GM12878 (cell line): ENCODE measurements around the gene KLHL9. TPM values are rescaled to one million over a fixed set of nuclear protein-coding genes. Genes with fewer than 3 reads are reported as not detected.

Experiments used
- ATAC-seq: fragments of 200-7000 bp; cut with Tn5 transposase; 3 replicates; pipeline ENCODE4 v1.9.1; 2020; ENCODE audit warnings: mild to moderate bottlenecking, moderate library complexity
- BruUV-seq: library from RNA; stranded (reverse); fragments of 400-500 nt; replicated peaks from 2 replicates; lab custom pipeline; 2021; lab: Mats Ljungman, UMichigan
- CTCF ChIA-PET: fragments of 300-600 bp; sonication (Branson Sonifier 250); formaldehyde crosslinking; extraction: SDS; loops from one replicate; lab custom pipeline; 2021; ENCODE audit warnings: inconsistent platforms; lab: Yijun Ruan, JAX
- POLR2A ChIA-PET: fragments of 350-600 bp; formaldehyde crosslinking; extraction: SDS; loops from one replicate; lab custom pipeline; 2021; ENCODE audit warnings: inconsistent platforms; lab: Charles Lee
- RAD21 ChIA-PET: fragments of 300-600 bp; sonication (Branson Sonifier 250); formaldehyde crosslinking; loops from one replicate; lab custom pipeline; 2023; ENCODE audit warnings: antibody characterized with exemption; ENCODE audit not compliant: unreplicated experiment; lab: Charles Lee
- SMC1A ChIA-PET: fragments of 300-600 bp; sonication (Branson Sonifier 250); formaldehyde crosslinking; loops from one replicate; lab custom pipeline; 2023; ENCODE audit not compliant: unreplicated experiment, uncharacterized antibody; lab: Charles Lee
- DNase-seq: peaks from one replicate; pipeline ENCODE4 v3.0.0-alpha.2; 2011; ENCODE audit warnings: low read depth, low spot score
- FAIRE-seq: peaks from 3 replicates; lab custom pipeline; 2011; peaks lifted over from hg19 to GRCh38; lab: Jason Lieb, UNC
- H2AFZ ChIP-seq: 2 replicates; pipeline ENCODE4 v1.6.0; 2011; ENCODE audit warnings: low read depth, low read length, control low read depth; ENCODE audit not compliant: control insufficient read depth
- H3K27ac ChIP-seq: 2 replicates; pipeline ENCODE4 v1.5.1; 2011; ENCODE audit warnings: control low read depth; ENCODE audit not compliant: control insufficient read depth, insufficient read depth
- H3K27me3 ChIP-seq, 2 experiments: replicated peaks in 1 of 2; 2 replicates each; pipeline versions ENCODE4 v1.6.0 to v1.6.1; 2011; ENCODE audit warnings: low read length in 1 of 2; ENCODE audit not compliant: control insufficient read depth in 2 of 2, insufficient read depth in 2 of 2
- H3K36me3 ChIP-seq, 2 experiments: 2 replicates each; pipeline ENCODE4 v1.5.1; 2011; ENCODE audit warnings: low read length in 1 of 2; ENCODE audit not compliant: control insufficient read depth in 2 of 2, insufficient read depth in 2 of 2
- H3K4me1 ChIP-seq: 2 replicates; pipeline ENCODE4 v1.6.1; 2011; ENCODE audit warnings: mild to moderate bottlenecking, low read length, moderate library complexity, mixed read lengths; ENCODE audit not compliant: control insufficient read depth, insufficient read depth
- H3K4me2 ChIP-seq: 2 replicates; pipeline ENCODE4 v1.6.0; 2011; ENCODE audit warnings: control low read depth; ENCODE audit not compliant: control insufficient read depth, insufficient read depth
- H3K4me3 ChIP-seq: fragments of 200-600 bp; sonication (generic); 2 replicates; pipeline ENCODE4 v1.5.1; 2016
- H3K79me2 ChIP-seq: 2 replicates; pipeline ENCODE4 v1.6.0; 2011; ENCODE audit warnings: low read length; ENCODE audit not compliant: control insufficient read depth, insufficient read depth
- H3K9ac ChIP-seq: 2 replicates; pipeline ENCODE4 v1.8.0; 2011; ENCODE audit warnings: low read length, control low read depth, mixed read lengths; ENCODE audit not compliant: control insufficient read depth, insufficient read depth
- H3K9me3 ChIP-seq: replicated peaks from 3 replicates; pipeline ENCODE4 v1.5.1; 2011; ENCODE audit warnings: mild to moderate bottlenecking, low read length; ENCODE audit not compliant: control insufficient read depth, insufficient read depth
- H4K20me1 ChIP-seq: 2 replicates; pipeline ENCODE4 v1.6.0; 2011; ENCODE audit not compliant: control insufficient read depth, insufficient read depth
- CHD1 ChIP-seq: IDR thresholded peaks from 2 replicates; pipeline ENCODE4 v1.6.1; 2012; ENCODE audit warnings: low read depth, low read length, improper control_type of control experiment
- ETV6 ChIP-seq, 2 experiments: fragments of 450-650 bp in 1 of 2; IDR thresholded peaks in 1 of 2; conservative IDR thresholded peaks in 1 of 2; 2 replicates each; pipeline ENCODE4 v1.6.1; 2014; ENCODE audit warnings: antibody characterized with exemption in 1 of 2, borderline replicate concordance in 1 of 2, low read depth in 1 of 2, mild to moderate bottlenecking in 1 of 2, moderate library complexity in 1 of 2
- IKZF2 ChIP-seq, 2 experiments: fragments of 450-650 bp; IDR thresholded peaks; 2 replicates each; pipeline ENCODE4 v1.6.1; 2017; ENCODE audit warnings: mild to moderate bottlenecking in 2 of 2, moderate library complexity in 2 of 2
- IRF4 ChIP-seq: IDR thresholded peaks from 2 replicates; pipeline ENCODE4 v1.6.1; 2011; ENCODE audit warnings: low read depth, low read length
- KLF5 ChIP-seq: fragments of 450-650 bp; IDR thresholded peaks from 2 replicates; pipeline ENCODE4 v1.6.1; 2014; ENCODE audit warnings: mild to moderate bottlenecking; ENCODE audit not compliant: partially characterized antibody
- MTA2 ChIP-seq: fragments of 450-650 bp; IDR thresholded peaks from 2 replicates; pipeline ENCODE4 v1.6.1; 2016; ENCODE audit warnings: low read depth, mild to moderate bottlenecking, moderate library complexity
- MXI1 ChIP-seq: fragments of 150-350 bp; IDR thresholded peaks from 2 replicates; pipeline ENCODE4 v1.6.1; 2011; ENCODE audit warnings: low read depth, mild to moderate bottlenecking, inconsistent platforms, low read length, improper control_type of control experiment
- SIX5 ChIP-seq: IDR thresholded peaks from 2 replicates; pipeline ENCODE4 v1.6.1; 2011; ENCODE audit warnings: mild to moderate bottlenecking, low read depth, low read length, moderate library complexity; ENCODE audit not compliant: severe bottlenecking
- TBL1XR1 ChIP-seq: IDR thresholded peaks from 2 replicates; pipeline ENCODE4 v1.6.1; 2012; ENCODE audit warnings: low read depth, low read length, improper control_type of control experiment
- TCF12 ChIP-seq: IDR thresholded peaks from 2 replicates; pipeline ENCODE4 v1.6.1; 2011; ENCODE audit warnings: low read depth, mild to moderate bottlenecking, low read length
- WGBS: methylation state at CpG from one replicate; pipeline ENCODE4 v1.1.6; 2016; ENCODE audit warnings: low lambda C conversion rate; ENCODE audit not compliant: insufficient replicate concordance, insufficient coverage; ENCODE audit errors: missing lambda C conversion rate; 5-methylcytosine and 5-hydroxymethylcytosine counted together
- in situ Hi-C: fragments of 300-500 bp; cut with MboI; formaldehyde crosslinking; loops from 9 replicates; pipeline ENCODE4 v1.14.3; 2018; ENCODE audit warnings: mixed read lengths
- intact Hi-C: fragments of 100-400 bp; cut with micrococcal nuclease; formaldehyde crosslinking; loops from one replicate; pipeline ENCODE4 v1.14.2; 2022; ENCODE audit not compliant: unreplicated experiment
- polyA plus RNA-seq, 11 experiments: library from polyadenylated mRNA; depleted of rRNA in 4 of 11; unstranded in 6 of 11; stranded (reverse) in 5 of 11; fragments of >200 nt; fragmentation: Nextera tagmentation in 4 of 11; fragmentation: Illumina TruSeq in 1 of 11; extraction: Ambion mirVana in 4 of 11; extraction: Trizol in 1 of 11; gene quantifications; 1 replicate in 1 of 11; 2 replicates in 10 of 11; pipeline versions ENCODE4 v1.2.1 to v1.2.3, GENCODE V29; 2011 to 2016; ENCODE audit warnings: inconsistent platforms in 2 of 11, missing spikeins in 2 of 11, low read depth in 1 of 11
- total RNA-seq, 4 experiments: library from RNA; depleted of rRNA in 3 of 4; stranded (reverse); fragments of >200 nt in 3 of 4; fragmentation: Illumina TruSeq in 1 of 4; extraction: Trizol in 1 of 4; gene quantifications; 2 replicates each; pipeline versions ENCODE4 v1.2.1 to v1.2.3, GENCODE V29; 2013 to 2021
- TF ChIP-seq, protein P1 (sequence below): fragments of 450-650 bp; IDR thresholded peaks from 2 replicates; pipeline ENCODE4 v1.6.1; 2017; ENCODE audit warnings: mild to moderate bottlenecking, moderate library complexity

Gene KLHL9
- total and polyA plus RNA-seq, 10 of the 15 experiments (the other 5 are each of a cell fraction or from before 2014, with no cell fraction given): 3.8 to 37.7 (median 17.4) TPM

- in situ Hi-C loops: no loop called here
- no peaks in the 10 kb centered on the region for H3K36me3 ChIP-seq
- peak overlapping the region; percentile 42; the same call in 1 of the 2 replicates for H3K4me3 ChIP-seq
- H3K9ac ChIP-seq: peak overlapping the region; percentile 36; the same call in 1 of the 2 replicates
- H3K79me2 ChIP-seq: no peaks in the 10 kb centered on the region
- intact Hi-C loops: no loop called here
- BruUV-seq: no TSS peak
- no peaks in the 10 kb centered on the region for H4K20me1 ChIP-seq
- peak overlapping the region; percentile 58 for H3K4me2 ChIP-seq
- POLR2A ChIA-PET: no interaction called here
- H3K27me3 ChIP-seq: no peaks in the 10 kb centered on the region
- H3K9me3 ChIP-seq: no peaks in the 10 kb centered on the region; the same call in 2 of the 3 replicates
- CTCF ChIA-PET: no interaction called here
- RAD21 ChIA-PET: no interaction called here
- H2AFZ ChIP-seq: peak overlapping the region; percentile 48
- SMC1A ChIA-PET: no interaction called here
- FAIRE-seq: no peak
- DNase-seq: no peak
- TF ChIP-seq ETV6 (conservative IDR thresholded peaks at IDR 0.05 in 1 of 2, IDR thresholded peaks at IDR 0.05 in 1 of 2; ENCODE audit: borderline replicate concordance in 1 of 2, low read depth in 1 of 2): no peak
- WGBS: 30% methylated on average over 4 of the region's 4 CpGs
- ATAC-seq: no peak
- peak overlapping the region; percentile 58 for H3K27ac ChIP-seq
- peaks cover 22% of the 10 kb centered on the region for H3K4me1 ChIP-seq
Observed at GRCh38 chr9:21383627-21384026, 48.4 kb upstream of the KLHL9 start.

GRCh38 chr9:21381448-21382339 lies 46.5 kb upstream of the KLHL9 start:
- ChIA-PET CTCF (interaction anchor here (0.6 to 7.2 kb wide), 8 partner anchors 12 to 187 kb away, joined by 3 to 111 read pairs (median 4); partner anchors contain the start of gene KLHL9), SMC1A (interaction anchor here (1.1 to 8.2 kb wide), 11 partner anchors 10 to 55 kb away, joined by 3 to 78 read pairs (median 18); partner anchors contain the start of gene KLHL9), POLR2A (interaction anchor here (0.6 to 2.2 kb wide), 6 partner anchors 9 to 173 kb away, joined by 3 to 12 read pairs (median 4); no protein-coding TSS in a partner anchor), RAD21 (interaction anchor here (0.7 to 6.3 kb wide), 9 partner anchors 10 to 56 kb away, joined by 3 to 37 read pairs (median 9); partner anchors contain the start of gene KLHL9)
- Histone ChIP-seq H3K79me2 (no peaks in the 10 kb centered on the region), H3K27me3 (no peaks in the 10 kb centered on the region), H3K36me3 (no peaks in the 10 kb centered on the region), H3K27ac (peak overlapping the region; percentile 69), H3K9ac (peak overlapping the region; percentile 42), H3K4me3 (peak overlapping the region; percentile 25; the same call in 1 of the 2 replicates), H3K4me1 (peaks cover 22% of the 10 kb centered on the region), H3K4me2 (peak overlapping the region; percentile 79), H3K9me3 (no peaks in the 10 kb centered on the region; the same call in 2 of the 3 replicates), H2AFZ (peak overlapping the region; percentile 73), H4K20me1 (no peaks in the 10 kb centered on the region)
- 1% methylated on average over 5 of the region's 5 CpGs for WGBS
- DNase-seq: peak; percentile 94
- no TSS peak for BruUV-seq
- ATAC-seq: peak; percentile 92
- peak; percentile 84 for FAIRE-seq
- intact Hi-C loops (loop anchor here (1.0 kb wide), 2 partner anchors 24 to 46 kb away; partner anchors contain the start of gene KLHL9), in situ Hi-C loops (no loop called here)
- TF ChIP-seq IKZF2 (IDR thresholded peaks at IDR 0.05) (peak; percentile 100), TCF12 (peak; percentile 76; the same call in 1 of the 2 replicates), CHD1 (no peak), IRF4 (peak; percentile 68), MTA2 (peak; percentile 92), TBL1XR1 (peak; percentile 92), MXI1 (peak; percentile 93), SIX5 (no peak), KLF5 (peak; percentile 62)
- TF ChIP-seq, protein P1, sequence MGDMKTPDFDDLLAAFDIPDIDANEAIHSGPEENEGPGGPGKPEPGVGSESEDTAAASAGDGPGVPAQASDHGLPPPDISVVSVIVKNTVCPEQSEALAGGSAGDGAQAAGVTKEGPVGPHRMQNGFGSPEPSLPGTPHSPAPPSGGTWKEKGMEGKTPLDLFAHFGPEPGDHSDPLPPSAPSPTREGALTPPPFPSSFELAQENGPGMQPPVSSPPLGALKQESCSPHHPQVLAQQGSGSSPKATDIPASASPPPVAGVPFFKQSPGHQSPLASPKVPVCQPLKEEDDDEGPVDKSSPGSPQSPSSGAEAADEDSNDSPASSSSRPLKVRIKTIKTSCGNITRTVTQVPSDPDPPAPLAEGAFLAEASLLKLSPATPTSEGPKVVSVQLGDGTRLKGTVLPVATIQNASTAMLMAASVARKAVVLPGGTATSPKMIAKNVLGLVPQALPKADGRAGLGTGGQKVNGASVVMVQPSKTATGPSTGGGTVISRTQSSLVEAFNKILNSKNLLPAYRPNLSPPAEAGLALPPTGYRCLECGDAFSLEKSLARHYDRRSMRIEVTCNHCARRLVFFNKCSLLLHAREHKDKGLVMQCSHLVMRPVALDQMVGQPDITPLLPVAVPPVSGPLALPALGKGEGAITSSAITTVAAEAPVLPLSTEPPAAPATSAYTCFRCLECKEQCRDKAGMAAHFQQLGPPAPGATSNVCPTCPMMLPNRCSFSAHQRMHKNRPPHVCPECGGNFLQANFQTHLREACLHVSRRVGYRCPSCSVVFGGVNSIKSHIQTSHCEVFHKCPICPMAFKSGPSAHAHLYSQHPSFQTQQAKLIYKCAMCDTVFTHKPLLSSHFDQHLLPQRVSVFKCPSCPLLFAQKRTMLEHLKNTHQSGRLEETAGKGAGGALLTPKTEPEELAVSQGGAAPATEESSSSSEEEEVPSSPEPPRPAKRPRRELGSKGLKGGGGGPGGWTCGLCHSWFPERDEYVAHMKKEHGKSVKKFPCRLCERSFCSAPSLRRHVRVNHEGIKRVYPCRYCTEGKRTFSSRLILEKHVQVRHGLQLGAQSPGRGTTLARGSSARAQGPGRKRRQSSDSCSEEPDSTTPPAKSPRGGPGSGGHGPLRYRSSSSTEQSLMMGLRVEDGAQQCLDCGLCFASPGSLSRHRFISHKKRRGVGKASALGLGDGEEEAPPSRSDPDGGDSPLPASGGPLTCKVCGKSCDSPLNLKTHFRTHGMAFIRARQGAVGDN: no peak
